ENCODE measurements around the gene TTLL6. TPM values are rescaled to one million over a fixed set of nuclear protein-coding genes. Genes with fewer than 3 reads are reported as not detected.

TTLL6 gene
- polyA plus RNA-seq, 1 donor from 2014 or later, result not detected

DNA sequence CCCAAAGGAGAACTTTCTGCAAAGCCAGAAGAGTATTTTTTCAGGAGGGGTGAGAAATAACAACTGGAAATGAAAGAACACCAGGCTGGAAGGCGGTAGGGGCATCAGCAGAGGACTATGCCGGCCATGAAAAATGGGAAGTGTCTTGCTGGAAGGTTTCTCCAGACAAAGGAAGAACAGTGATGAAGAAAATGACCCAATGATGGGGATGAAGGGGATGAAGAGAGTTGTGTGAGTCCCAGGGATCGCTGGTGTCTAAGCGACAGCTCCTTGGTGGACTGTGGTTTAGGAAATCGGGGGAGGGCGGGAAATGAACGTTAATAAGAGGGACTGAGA is 623 bp downstream of the TTLL6 start:
- H3K27me3 ChIP-seq (ENCODE audit: insufficient read depth, low read depth, low read length), result peaks cover 35% of the 10 kb centered on the region

GRCh38 chr17:48815311-48815710 is 1.7 kb downstream of the TTLL6 start:
- Histone ChIP-seq H2AFZ (ENCODE audit: low read depth, low read length) (no peak overlapping the region), H4K20me1 (ENCODE audit: insufficient read depth) (no peaks in the 10 kb centered on the region), H3K9me3 (ENCODE audit: low read length) (no peaks in the 10 kb centered on the region), H3K27me3 (ENCODE audit: insufficient read depth, low read depth, low read length) (peaks cover 35% of the 10 kb centered on the region), H3K79me2 (replicated peaks; ENCODE audit: insufficient read depth, low read length) (no peaks in the 10 kb centered on the region), H3K4me3 (ENCODE audit: low read length) (no peak overlapping the region), H3K27ac (ENCODE audit: low read length) (no peak overlapping the region), H3K4me2 (ENCODE audit: low read length) (no peak overlapping the region), H3F3A (ENCODE audit: insufficient read depth, low read length, poor library complexity, severe bottlenecking) (no peaks in the 10 kb centered on the region), H3K9me2 (ENCODE audit: insufficient read depth, low read length) (no peaks in the 10 kb centered on the region), H3K9ac (ENCODE audit: low read length) (no peak overlapping the region), H3K36me3 (ENCODE audit: insufficient read depth, low read length) (no peaks in the 10 kb centered on the region)
- no peak for TF ChIP-seq RAD21 (conservative IDR thresholded peaks at IDR 0.05)
- no peak for TF ChIP-seq EP300 (conservative IDR thresholded peaks at IDR 0.05; ENCODE audit: poor library complexity, severe bottlenecking)
- TF ChIP-seq REST (IDR thresholded peaks at IDR 0.05; ENCODE audit: borderline replicate concordance), result no peak
- no peak for TF ChIP-seq TAF1 (IDR thresholded peaks at IDR 0.05; ENCODE audit: low read depth)
- TF ChIP-seq POLR2AphosphoS5 (IDR thresholded peaks at IDR 0.05), result no peak
- no peak for TF ChIP-seq MXI1 (conservative IDR thresholded peaks at IDR 0.05; ENCODE audit: poor library complexity, severe bottlenecking)
- TF ChIP-seq, protein P1, sequence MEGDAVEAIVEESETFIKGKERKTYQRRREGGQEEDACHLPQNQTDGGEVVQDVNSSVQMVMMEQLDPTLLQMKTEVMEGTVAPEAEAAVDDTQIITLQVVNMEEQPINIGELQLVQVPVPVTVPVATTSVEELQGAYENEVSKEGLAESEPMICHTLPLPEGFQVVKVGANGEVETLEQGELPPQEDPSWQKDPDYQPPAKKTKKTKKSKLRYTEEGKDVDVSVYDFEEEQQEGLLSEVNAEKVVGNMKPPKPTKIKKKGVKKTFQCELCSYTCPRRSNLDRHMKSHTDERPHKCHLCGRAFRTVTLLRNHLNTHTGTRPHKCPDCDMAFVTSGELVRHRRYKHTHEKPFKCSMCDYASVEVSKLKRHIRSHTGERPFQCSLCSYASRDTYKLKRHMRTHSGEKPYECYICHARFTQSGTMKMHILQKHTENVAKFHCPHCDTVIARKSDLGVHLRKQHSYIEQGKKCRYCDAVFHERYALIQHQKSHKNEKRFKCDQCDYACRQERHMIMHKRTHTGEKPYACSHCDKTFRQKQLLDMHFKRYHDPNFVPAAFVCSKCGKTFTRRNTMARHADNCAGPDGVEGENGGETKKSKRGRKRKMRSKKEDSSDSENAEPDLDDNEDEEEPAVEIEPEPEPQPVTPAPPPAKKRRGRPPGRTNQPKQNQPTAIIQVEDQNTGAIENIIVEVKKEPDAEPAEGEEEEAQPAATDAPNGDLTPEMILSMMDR (IDR thresholded peaks at IDR 0.05; ENCODE audit: poor library complexity, severe bottlenecking), result no peak
- no peak for TF ChIP-seq SMC3 (conservative IDR thresholded peaks at IDR 0.05; ENCODE audit: poor library complexity)
- no peak for TF ChIP-seq EZH2 (IDR thresholded peaks at IDR 0.05; ENCODE audit: borderline replicate concordance, insufficient read depth, low read length, poor library complexity, severe bottlenecking)

More for the DNA sequence above, 623 bp downstream of the TTLL6 start:
- no peak for TF ChIP-seq TAF1 (IDR thresholded peaks at IDR 0.05; ENCODE audit: low read depth)
- TF ChIP-seq, protein P1 (IDR thresholded peaks at IDR 0.05; ENCODE audit: poor library complexity, severe bottlenecking), result no peak
- Histone ChIP-seq H3K36me3 (ENCODE audit: insufficient read depth, low read length) (no peaks in the 10 kb centered on the region), H3K4me3 (ENCODE audit: low read length) (peak overlapping the region; percentile 57), H3F3A (ENCODE audit: insufficient read depth, low read length, poor library complexity, severe bottlenecking) (no peaks in the 10 kb centered on the region), H3K79me2 (replicated peaks; ENCODE audit: insufficient read depth, low read length) (no peaks in the 10 kb centered on the region), H3K9me3 (ENCODE audit: low read length) (no peaks in the 10 kb centered on the region), H4K20me1 (ENCODE audit: insufficient read depth) (no peaks in the 10 kb centered on the region), H3K27ac (ENCODE audit: low read length) (no peak overlapping the region), H3K4me2 (ENCODE audit: low read length) (no peak overlapping the region), H3K9me2 (ENCODE audit: insufficient read depth, low read length) (no peaks in the 10 kb centered on the region), H3K9ac (ENCODE audit: low read length) (no peak overlapping the region), H2AFZ (ENCODE audit: low read depth, low read length) (no peak overlapping the region)
